ACC112 (cell line): ENCODE data around the gene CATSPER1.

Experiments
- H2AFZ ChIP-seq: fragments of 200-600 bp; sonication (generic); one replicate; pipeline ENCODE4 v1.6.0; 2017; ENCODE audit warnings: antibody characterized with exemption, low read length; ENCODE audit not compliant: unreplicated experiment
- H3K27ac ChIP-seq: fragments of 200-600 bp; sonication (generic); 2 replicates; pipeline ENCODE4 v1.5.1; 2014; ENCODE audit warnings: low read depth, mild to moderate bottlenecking, antibody characterized with exemption, low read length, moderate library complexity
- H3K27me3 ChIP-seq: fragments of 200-600 bp; sonication (generic); 2 replicates; pipeline ENCODE4 v1.6.1; 2014; ENCODE audit warnings: mild to moderate bottlenecking, antibody characterized with exemption, low read length, moderate library complexity, mixed read lengths; ENCODE audit not compliant: insufficient read depth
- H3K36me3 ChIP-seq: fragments of 200-600 bp; sonication (generic); 2 replicates; pipeline ENCODE4 v1.6.1; 2016; ENCODE audit warnings: mild to moderate bottlenecking, antibody characterized with exemption, low read length, moderate library complexity, mixed read lengths; ENCODE audit not compliant: insufficient read depth
- H3K4me1 ChIP-seq: fragments of 200-600 bp; sonication (generic); one replicate; pipeline ENCODE4 v1.6.1; 2016; ENCODE audit warnings: low read length, mixed read lengths; ENCODE audit not compliant: insufficient read depth, unreplicated experiment, control insufficient read depth
- H3K4me3 ChIP-seq: fragments of 200-600 bp; sonication (generic); 2 replicates; pipeline ENCODE4 v1.5.1; 2014; ENCODE audit warnings: mild to moderate bottlenecking, low read depth, low read length
- H3K79me2 ChIP-seq: fragments of 200-600 bp; sonication (generic); one replicate; pipeline ENCODE4 v1.6.0; 2016; ENCODE audit warnings: low read length; ENCODE audit not compliant: control insufficient read depth, unreplicated experiment, insufficient read depth

Gene CATSPER1

DNA sequence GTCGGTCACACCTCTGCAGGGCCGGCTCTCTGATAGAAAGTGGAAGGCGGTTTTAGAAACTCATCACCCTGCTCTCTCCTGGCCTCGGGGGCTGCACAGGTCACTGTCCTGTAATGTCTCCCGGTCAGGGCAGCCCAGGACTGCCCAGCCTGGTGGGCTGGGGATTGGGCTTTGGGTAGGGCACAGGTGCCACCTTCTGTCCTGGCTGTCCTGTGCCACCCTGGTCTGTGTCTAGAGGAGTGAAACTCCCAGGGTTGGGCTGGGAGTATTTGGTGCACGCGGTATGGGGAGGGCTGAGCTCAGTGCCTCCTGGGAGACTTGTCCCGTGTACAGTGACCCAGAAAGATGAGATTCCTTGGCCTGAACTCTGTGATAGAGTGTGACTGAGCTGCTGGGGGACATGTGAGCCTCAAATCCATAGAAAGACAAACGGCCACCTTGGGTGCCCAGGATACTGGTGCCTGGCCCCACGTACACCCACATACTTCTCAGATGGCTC is 47.0 kb downstream of the CATSPER1 start:
- Histone ChIP-seq H3K4me3 (no peak overlapping the region), H3K27ac (no peak overlapping the region), H3K36me3 (peaks cover 5% of the 10 kb centered on the region; the same call in 1 of the 2 replicates), H3K79me2 (no peaks in the 10 kb centered on the region), H3K27me3 (no peaks in the 10 kb centered on the region), H3K4me1 (no peaks in the 10 kb centered on the region), H2AFZ (no peak overlapping the region)

DNA sequence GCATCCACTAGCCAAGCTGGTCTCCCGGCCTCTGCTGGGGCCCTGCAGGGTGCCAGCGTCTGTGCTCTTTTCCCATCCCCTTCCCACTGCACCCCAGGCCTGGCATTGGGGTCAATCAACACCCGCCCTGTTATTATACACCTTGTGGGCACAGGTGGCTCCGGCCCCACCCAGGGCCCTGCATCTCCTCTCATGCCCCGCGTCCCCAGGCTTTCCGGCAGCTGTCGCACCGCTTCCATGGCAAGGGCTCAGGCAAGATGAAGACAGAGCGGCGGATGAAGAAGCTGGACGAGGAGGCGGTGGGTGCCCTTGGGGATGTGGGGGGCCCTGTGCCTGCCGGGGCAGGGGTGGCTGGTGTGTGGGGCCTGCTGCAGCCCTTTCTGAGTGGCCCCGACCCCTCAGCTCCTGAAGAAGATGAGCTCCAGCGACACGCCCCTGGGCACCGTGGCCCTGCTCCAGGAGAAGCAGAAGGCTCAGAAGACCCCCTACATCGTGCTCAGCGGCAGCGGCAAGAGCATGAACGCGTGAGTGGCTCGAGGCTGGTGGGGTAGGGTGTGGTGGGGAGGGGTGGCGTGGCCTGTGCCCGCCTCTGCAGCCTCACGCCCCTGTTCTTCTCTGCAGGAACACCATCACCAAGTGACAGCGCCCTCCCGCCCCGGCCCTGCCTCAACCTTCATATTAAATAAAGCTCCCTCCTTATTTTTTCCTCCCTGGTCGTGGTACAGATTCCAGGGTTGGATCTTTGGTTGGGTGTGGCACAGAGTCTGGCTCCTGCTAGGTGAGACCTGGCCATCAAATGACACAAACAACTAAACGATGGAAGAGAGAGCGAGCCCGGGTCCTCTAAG is 47.7 kb downstream of the CATSPER1 start:
- no peaks in the 10 kb centered on the region for H3K27me3 ChIP-seq
- peaks cover 1% of the 10 kb centered on the region for H3K4me1 ChIP-seq
- H3K36me3 ChIP-seq, result peaks cover 5% of the 10 kb centered on the region; the same call in 1 of the 2 replicates
- H2AFZ ChIP-seq, result no peak overlapping the region
- no peak overlapping the region for H3K27ac ChIP-seq
- H3K79me2 ChIP-seq, result no peaks in the 10 kb centered on the region
- no peak overlapping the region for H3K4me3 ChIP-seq

GRCh38 chr11:65977621-65978390 is 48.5 kb downstream of the CATSPER1 start:
- Histone ChIP-seq H3K4me3 (no peak overlapping the region), H3K79me2 (no peaks in the 10 kb centered on the region), H2AFZ (no peak overlapping the region), H3K27me3 (no peaks in the 10 kb centered on the region), H3K27ac (no peak overlapping the region), H3K4me1 (peaks cover 7% of the 10 kb centered on the region), H3K36me3 (peaks cover 5% of the 10 kb centered on the region; the same call in 1 of the 2 replicates)

- no peaks in the 10 kb centered on the region for H3K27me3 ChIP-seq
- no peaks in the 10 kb centered on the region for H3K79me2 ChIP-seq
- no peak overlapping the region for H3K27ac ChIP-seq
- H3K4me3 ChIP-seq, result no peak overlapping the region
- no peak overlapping the region for H2AFZ ChIP-seq
- peaks cover 5% of the 10 kb centered on the region; the same call in 1 of the 2 replicates for H3K36me3 ChIP-seq
- H3K4me1 ChIP-seq, result peaks cover 7% of the 10 kb centered on the region
Observed at GRCh38 chr11:65976216-65977176, 49.8 kb downstream of the CATSPER1 start.

DNA sequence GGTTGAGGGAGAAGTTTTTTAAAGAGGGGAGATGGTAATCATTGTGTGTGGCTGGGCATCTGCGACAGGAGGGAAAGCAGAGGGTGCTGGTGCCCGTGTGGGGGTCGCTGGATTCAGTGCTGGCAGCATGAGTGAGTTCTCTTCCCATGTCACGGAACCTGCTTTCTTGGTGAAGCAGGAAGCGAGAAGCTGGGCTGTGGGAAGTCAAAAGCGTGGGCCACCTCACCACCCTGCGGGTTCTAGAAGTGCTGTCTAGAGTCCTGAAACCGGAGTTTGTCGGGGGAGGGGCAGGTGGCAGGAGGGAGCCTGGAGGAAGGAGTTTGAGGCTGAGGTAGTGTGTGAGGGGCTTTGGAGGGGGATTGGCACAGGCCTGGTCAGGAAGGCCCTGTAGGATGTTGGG is 50.5 kb downstream of the CATSPER1 start:
- Histone ChIP-seq H3K79me2 (no peaks in the 10 kb centered on the region), H3K4me3 (no peak overlapping the region), H2AFZ (no peak overlapping the region), H3K4me1 (peaks cover 7% of the 10 kb centered on the region), H3K27me3 (no peaks in the 10 kb centered on the region), H3K36me3 (peaks cover 5% of the 10 kb centered on the region; the same call in 1 of the 2 replicates), H3K27ac (no peak overlapping the region)

GRCh38 chr11:65973439-65974110 is 52.7 kb downstream of the CATSPER1 start:
- H3K4me3 ChIP-seq, result no peak overlapping the region
- H3K27ac ChIP-seq, result no peak overlapping the region
- no peaks in the 10 kb centered on the region for H3K79me2 ChIP-seq
- H3K27me3 ChIP-seq, result no peaks in the 10 kb centered on the region
- peaks cover 7% of the 10 kb centered on the region for H3K4me1 ChIP-seq
- H3K36me3 ChIP-seq, result peaks cover 9% of the 10 kb centered on the region; the same call in 1 of the 2 replicates
- no peak overlapping the region for H2AFZ ChIP-seq

DNA sequence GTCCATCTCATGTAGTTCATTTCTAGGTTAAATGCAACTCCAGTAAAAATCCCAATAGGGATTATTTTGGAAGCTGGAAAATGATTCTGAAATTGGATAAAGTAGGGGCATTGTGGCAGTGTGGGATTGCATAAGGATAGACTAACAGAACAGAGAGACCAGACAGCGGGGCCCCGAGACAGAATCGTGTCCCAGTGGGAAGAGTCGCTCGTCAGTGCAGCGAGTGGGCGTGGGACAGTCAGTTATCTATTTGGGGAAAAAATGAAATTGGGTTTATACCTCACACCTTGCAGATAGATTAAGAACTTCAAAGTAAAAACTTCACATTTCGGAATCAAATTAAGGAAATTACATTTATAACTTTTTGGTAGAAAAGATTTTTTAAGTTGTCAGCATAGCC is 54.2 kb downstream of the CATSPER1 start:
- no peaks in the 10 kb centered on the region for H3K27me3 ChIP-seq
- H3K4me3 ChIP-seq, result no peak overlapping the region
- peaks cover 7% of the 10 kb centered on the region for H3K4me1 ChIP-seq
- H3K79me2 ChIP-seq, result no peaks in the 10 kb centered on the region
- H2AFZ ChIP-seq, result no peak overlapping the region
- no peak overlapping the region for H3K27ac ChIP-seq
- 0 out of 2 replicates have a peak, but pooled peaks cover 4% of the 10 kb centered on the region for H3K36me3 ChIP-seq

GRCh38 chr11:65968600-65969482 is 57.4 kb downstream of the CATSPER1 start:
- H3K79me2 ChIP-seq, result peaks cover 10% of the 10 kb centered on the region
- H3K27ac ChIP-seq, result no peak overlapping the region
- no peak overlapping the region for H3K4me3 ChIP-seq
- peaks cover 24% of the 10 kb centered on the region; the same call in 1 of the 2 replicates for H3K36me3 ChIP-seq
- H3K4me1 ChIP-seq, result peaks cover 12% of the 10 kb centered on the region
- H3K27me3 ChIP-seq, result no peaks in the 10 kb centered on the region
- no peak overlapping the region for H2AFZ ChIP-seq

GRCh38 chr11:65967329-65967934 is 58.8 kb downstream of the CATSPER1 start:
- Histone ChIP-seq H3K27me3 (no peaks in the 10 kb centered on the region), H3K79me2 (peaks cover 24% of the 10 kb centered on the region), H3K27ac (no peak overlapping the region), H3K4me1 (peaks cover 15% of the 10 kb centered on the region), H3K36me3 (peaks cover 24% of the 10 kb centered on the region; the same call in 1 of the 2 replicates), H3K4me3 (no peak overlapping the region), H2AFZ (no peak overlapping the region)
